PC-9 (cell line): ENCODE data around the gene UBASH3A. TPM values are rescaled to one million over a fixed set of nuclear protein-coding genes. Genes with fewer than 3 reads are reported as not detected.

Experiments
- BruUV-seq: library from RNA; stranded (reverse); fragments of 400-500 nt; replicated peaks from 2 replicates; lab custom pipeline; 2021; lab: Mats Ljungman, UMichigan
- CTCF ChIA-PET: fragments of 300-600 bp; sonication (Branson Sonifier 250); formaldehyde crosslinking; loops from one replicate; lab custom pipeline; 2022; ENCODE audit warnings: antibody characterized with exemption; lab: Charles Lee
- POLR2A ChIA-PET: fragments of 300-600 bp; sonication (Branson Sonifier 250); formaldehyde crosslinking; loops from one replicate; lab custom pipeline; 2022; ENCODE audit warnings: antibody characterized with exemption; ENCODE audit not compliant: unreplicated experiment; lab: Charles Lee
- DNase-seq, 2 experiments: peaks; one replicate each; pipeline versions ENCODE4 v3.0.0 to v3.0.0-alpha.2; 2015 to 2022; ENCODE audit warnings: mixed read lengths in 1 of 2
- H2AFZ ChIP-seq: fragments of 200-600 bp; sonication (generic); 2 replicates; pipeline ENCODE4 v1.8.1; 2017; ENCODE audit warnings: antibody characterized with exemption
- H3F3A ChIP-seq: fragments of 200-600 bp; sonication (generic); 2 replicates; pipeline ENCODE4 v1.8.1; 2017; ENCODE audit warnings: antibody characterized with exemption, mild to moderate bottlenecking, low read depth; ENCODE audit not compliant: insufficient read depth
- H3K27ac ChIP-seq: fragments of 200-600 bp; sonication (generic); 2 replicates; pipeline ENCODE4 v1.6.1; 2016; ENCODE audit warnings: mixed run types
- H3K27me3 ChIP-seq: fragments of 200-600 bp; sonication (generic); 2 replicates; pipeline ENCODE4 v1.6.1; 2016; ENCODE audit warnings: low read depth, mixed run types; ENCODE audit not compliant: insufficient read depth
- H3K36me3 ChIP-seq: fragments of 200-600 bp; sonication (generic); 2 replicates; pipeline ENCODE4 v1.6.1; 2016; ENCODE audit warnings: low read depth, mixed run types
- H3K4me1 ChIP-seq: fragments of 200-600 bp; sonication (generic); replicated peaks from 2 replicates; pipeline ENCODE4 v1.6.1; 2016; ENCODE audit warnings: mixed run types; ENCODE audit not compliant: insufficient read depth
- H3K4me2 ChIP-seq: fragments of 200-600 bp; sonication (generic); 2 replicates; pipeline ENCODE4 v1.6.1; 2017; ENCODE audit warnings: mixed run types
- H3K4me3 ChIP-seq: fragments of 200-600 bp; sonication (generic); 2 replicates; pipeline ENCODE4 v1.6.1; 2016; ENCODE audit warnings: mixed run types
- H3K79me2 ChIP-seq: fragments of 200-600 bp; sonication (generic); 2 replicates; pipeline ENCODE4 v1.6.1; 2017; ENCODE audit warnings: low read depth, mixed run types
- H3K9me2 ChIP-seq: fragments of 200-600 bp; sonication (generic); 2 replicates; pipeline ENCODE4 v1.8.1; 2017; ENCODE audit warnings: mild to moderate bottlenecking; ENCODE audit not compliant: insufficient read depth
- H3K9me3 ChIP-seq: fragments of 200-600 bp; sonication (generic); 2 replicates; pipeline ENCODE4 v1.8.1; 2016; ENCODE audit warnings: low read depth; ENCODE audit not compliant: insufficient read depth
- H4K20me1 ChIP-seq: fragments of 200-600 bp; sonication (generic); 2 replicates; pipeline ENCODE4 v1.8.1; 2017; ENCODE audit not compliant: insufficient read depth
- CTCF ChIP-seq: fragments of 200-600 bp; sonication (generic); conservative IDR thresholded peaks from 2 replicates; pipeline ENCODE4 v1.6.1; 2017; ENCODE audit warnings: mixed run types, antibody characterized with exemption, mild to moderate bottlenecking, moderate library complexity
- EZH2 ChIP-seq: fragments of 200-600 bp; sonication (generic); IDR thresholded peaks from 2 replicates; pipeline ENCODE4 v1.8.0; 2017; ENCODE audit warnings: antibody characterized with exemption, low read depth
- intact Hi-C: fragments of 100-400 bp; cut with micrococcal nuclease; formaldehyde crosslinking; loops from one replicate; pipeline ENCODE4 v1.10.0; 2022; ENCODE audit not compliant: unreplicated experiment
- total RNA-seq: library from RNA; stranded (reverse); gene quantifications from 2 replicates; pipeline ENCODE4 v1.2.3, GENCODE V29; 2021

The UBASH3A gene
- total RNA-seq, 1 experiment from 2014 or later: not detected

- Histone ChIP-seq H3K9me3 (no peaks in the 10 kb centered on the region), H3F3A (peaks cover 35% of the 10 kb centered on the region), H3K36me3 (no peaks in the 10 kb centered on the region), H3K27ac (peak overlapping the region; percentile 98), H3K9me2 (no peaks in the 10 kb centered on the region), H3K4me3 (no peak overlapping the region), H3K27me3 (no peaks in the 10 kb centered on the region), H3K79me2 (no peaks in the 10 kb centered on the region), H2AFZ (no peak overlapping the region), H3K4me2 (peak overlapping the region; percentile 43), H4K20me1 (no peaks in the 10 kb centered on the region), H3K4me1 (peaks cover 61% of the 10 kb centered on the region)
- TF ChIP-seq CTCF (peak; percentile 41; the same call in 1 of the 2 replicates), EZH2 (no peak)
- BruUV-seq: no TSS peak
- CTCF ChIA-PET: interaction anchor here (0.5 to 1.0 kb wide), 3 partner anchors 42 to 126 kb away, joined by 3 to 4 read pairs (median 3); no protein-coding TSS in a partner anchor
- DNase-seq: peak; percentile 60 to 76
- intact Hi-C loops: loop anchor here (1.0 kb wide), 1 partner anchor 51 kb away; no protein-coding TSS in a partner anchor
- POLR2A ChIA-PET: interaction anchor here (0.6 to 0.7 kb wide), 4 partner anchors 28 to 233 kb away, joined by 3 to 5 read pairs (median 4); partner anchors contain the start of gene RSPH1
Measured at GRCh38 chr21:42467140-42467983, 63.7 kb downstream of the UBASH3A start.

- no peaks in the 10 kb centered on the region for H3K79me2 ChIP-seq
Measured at GRCh38 chr21:42468491-42469131, 64.9 kb downstream of the UBASH3A start.

More at GRCh38 chr21:42468491-42469131, 64.9 kb downstream of the UBASH3A start:
- Histone ChIP-seq H3K27me3 (no peaks in the 10 kb centered on the region), H3K4me3 (no peak overlapping the region), H3K4me1 (peaks cover 58% of the 10 kb centered on the region), H3K27ac (peak overlapping the region; percentile 98), H3K4me2 (peak overlapping the region; percentile 43), H3K9me2 (no peaks in the 10 kb centered on the region), H3K9me3 (no peaks in the 10 kb centered on the region), H3F3A (peaks cover 38% of the 10 kb centered on the region), H3K36me3 (no peaks in the 10 kb centered on the region), H4K20me1 (no peaks in the 10 kb centered on the region), H2AFZ (no peak overlapping the region)
- POLR2A ChIA-PET: interaction anchor here (0.5 kb wide), 1 partner anchor 73 kb away, joined by 4 read pairs; no protein-coding TSS in a partner anchor
- peak; percentile 19 to 96 for DNase-seq
- CTCF ChIA-PET: interaction anchor here (0.6 kb wide), 1 partner anchor 322 kb away, joined by 3 read pairs; no protein-coding TSS in a partner anchor
- intact Hi-C loops: no loop called here
- no TSS peak for BruUV-seq
- TF ChIP-seq CTCF (no peak), EZH2 (no peak)
